HepG2 (cell line): ENCODE data around the gene ENC1. TPM values are rescaled to one million over a fixed set of nuclear protein-coding genes. Genes with fewer than 3 reads are reported as not detected.
A peak's percentile ranks its signal among the peaks of the same experiment; 100 is the strongest.

Experiments used
- ARID2 ChIP-seq: sonication (generic); formaldehyde crosslinking; IDR thresholded peaks from 2 replicates; pipeline ENCODE4 v1.8.1; 2022; ENCODE audit warnings: mild to moderate bottlenecking, missing genetic modification reagents, borderline replicate concordance
- HNRNPH1 ChIP-seq: fragments of 200-400 bp; formaldehyde crosslinking; optimal IDR thresholded peaks from 2 replicates; pipeline ENCODE3; 2017; ENCODE audit warnings: mild to moderate bottlenecking, low read depth, low read length
- IRX3 ChIP-seq: sonication (generic); formaldehyde crosslinking; IDR thresholded peaks from 2 replicates; pipeline ENCODE4 v1.8.1; 2023; ENCODE audit warnings: mild to moderate bottlenecking, low read depth, missing genetic modification reagents, borderline replicate concordance
- MTF1 ChIP-seq: sonication (generic); formaldehyde crosslinking; IDR thresholded peaks from 2 replicates; pipeline ENCODE4 v1.5.0; 2020; ENCODE audit warnings: missing genetic modification reagents
- PHF5A ChIP-seq: IDR thresholded peaks from one replicate; pipeline ENCODE4 v1.6.1; 2018; ENCODE audit warnings: low read depth, missing genetic modification reagents; ENCODE audit not compliant: unreplicated experiment
- POLR2A ChIP-seq, 2 experiments: IDR thresholded peaks; 2 replicates each; pipeline ENCODE4 v1.6.1; 2011; ENCODE audit warnings: low read depth in 2 of 2, low read length in 2 of 2, mild to moderate bottlenecking in 1 of 2, moderate library complexity in 1 of 2; ENCODE audit not compliant: insufficient read depth in 1 of 2
- PRMT3 ChIP-seq: sonication (generic); formaldehyde crosslinking; IDR thresholded peaks from 2 replicates; pipeline ENCODE4 v1.8.1; 2022; ENCODE audit warnings: low read depth, mild to moderate bottlenecking, moderate library complexity, missing genetic modification reagents, borderline replicate concordance
- SKI ChIP-seq: fragments of 450-650 bp; IDR thresholded peaks from one replicate; pipeline ENCODE4 v1.6.1; 2018; ENCODE audit warnings: mild to moderate bottlenecking; ENCODE audit not compliant: partially characterized antibody
- TP53 ChIP-seq: sonication (generic); formaldehyde crosslinking; conservative IDR thresholded peaks from 2 replicates; pipeline ENCODE4 v1.4.0; 2020; ENCODE audit warnings: missing genetic modification reagents
- ZFP37 ChIP-seq: sonication (generic); formaldehyde crosslinking; IDR thresholded peaks from 2 replicates; pipeline ENCODE4 v1.4.0; 2020; ENCODE audit warnings: missing genetic modification reagents, borderline replicate concordance
- ZNF317 ChIP-seq: sonication (generic); formaldehyde crosslinking; IDR thresholded peaks from 2 replicates; pipeline ENCODE4 v1.5.0; 2020; ENCODE audit warnings: mild to moderate bottlenecking, missing genetic modification reagents
- ZNF430 ChIP-seq: sonication (generic); formaldehyde crosslinking; IDR thresholded peaks from 2 replicates; pipeline ENCODE4 v1.9.0; 2021; ENCODE audit warnings: mild to moderate bottlenecking, missing genetic modification reagents
- ZNF451 ChIP-seq: sonication (generic); formaldehyde crosslinking; IDR thresholded peaks from 2 replicates; pipeline ENCODE4 v1.5.0; 2020; ENCODE audit warnings: mild to moderate bottlenecking, missing genetic modification reagents
- ZNF496 ChIP-seq: sonication (generic); formaldehyde crosslinking; IDR thresholded peaks from 2 replicates; pipeline ENCODE4 v1.8.1; 2023; ENCODE audit warnings: mild to moderate bottlenecking, moderate library complexity, missing genetic modification reagents; ENCODE audit not compliant: insufficient replicate concordance
- ZNF567 ChIP-seq: sonication (generic); formaldehyde crosslinking; IDR thresholded peaks from 2 replicates; pipeline ENCODE4 v1.8.1; 2023; ENCODE audit warnings: mild to moderate bottlenecking, missing genetic modification reagents, borderline replicate concordance
- ZNF746 ChIP-seq: sonication (generic); formaldehyde crosslinking; IDR thresholded peaks from 2 replicates; pipeline ENCODE4 v1.8.0; 2022; ENCODE audit warnings: mild to moderate bottlenecking, missing genetic modification reagents
- polyA plus RNA-seq, 8 experiments: library from polyadenylated mRNA; depleted of rRNA in 3 of 8; stranded (reverse) in 7 of 8; unstranded in 1 of 8; fragments of >200 nt; fragmentation: Illumina TruSeq in 4 of 8; extraction: Trizol in 4 of 8; gene quantifications; 2 replicates each; pipeline versions ENCODE4 v1.2.1 to v1.2.3, GENCODE V29; 2011 to 2016; ENCODE audit warnings: low read depth in 4 of 8, missing spikeins in 1 of 8, mixed read lengths in 1 of 8; ENCODE audit not compliant: insufficient read depth in 1 of 8
- total RNA-seq, 5 experiments: library from RNA; depleted of rRNA; stranded (reverse); fragments of >200 nt; fragmentation: Illumina TruSeq; extraction: Trizol; gene quantifications; 2 replicates each; pipeline ENCODE4 v1.2.3, GENCODE V29; 2016; ENCODE audit warnings: low read depth in 1 of 5
- TF ChIP-seq, protein P1 (sequence below): IDR thresholded peaks from 2 replicates; pipeline ENCODE4 v1.6.1; 2016; ENCODE audit warnings: control low read depth
- TF ChIP-seq, protein P2 (sequence below): sonication (generic); formaldehyde crosslinking; IDR thresholded peaks from 2 replicates; pipeline ENCODE4 v1.4.0; 2020; ENCODE audit warnings: missing genetic modification reagents, borderline replicate concordance
- TF ChIP-seq, protein P3 (sequence below): IDR thresholded peaks from 2 replicates; pipeline ENCODE4 v1.6.1; 2016; ENCODE audit warnings: missing genetic modification reagents, missing compliant biosample characterization
- TF ChIP-seq, protein P4 (sequence below): sonication (generic); formaldehyde crosslinking; IDR thresholded peaks from 2 replicates; pipeline ENCODE4 v1.5.0; 2020; ENCODE audit warnings: mild to moderate bottlenecking, missing genetic modification reagents, moderate library complexity
- TF ChIP-seq, protein P5 (sequence below): sonication (generic); formaldehyde crosslinking; IDR thresholded peaks from 2 replicates; pipeline ENCODE4 v1.5.0; 2020; ENCODE audit warnings: mild to moderate bottlenecking, missing genetic modification reagents
- TF ChIP-seq, protein P6 (sequence below): sonication (generic); formaldehyde crosslinking; IDR thresholded peaks from 2 replicates; pipeline ENCODE4 v1.8.0; 2022; ENCODE audit warnings: missing genetic modification reagents, low read depth, mild to moderate bottlenecking, borderline replicate concordance

ENC1 gene
- total and polyA plus RNA-seq, 2 of the 13 experiments (the other 11 are each of a cell fraction or from before 2014, with no cell fraction given) = 63.8 to 64.4 TPM

DNA sequence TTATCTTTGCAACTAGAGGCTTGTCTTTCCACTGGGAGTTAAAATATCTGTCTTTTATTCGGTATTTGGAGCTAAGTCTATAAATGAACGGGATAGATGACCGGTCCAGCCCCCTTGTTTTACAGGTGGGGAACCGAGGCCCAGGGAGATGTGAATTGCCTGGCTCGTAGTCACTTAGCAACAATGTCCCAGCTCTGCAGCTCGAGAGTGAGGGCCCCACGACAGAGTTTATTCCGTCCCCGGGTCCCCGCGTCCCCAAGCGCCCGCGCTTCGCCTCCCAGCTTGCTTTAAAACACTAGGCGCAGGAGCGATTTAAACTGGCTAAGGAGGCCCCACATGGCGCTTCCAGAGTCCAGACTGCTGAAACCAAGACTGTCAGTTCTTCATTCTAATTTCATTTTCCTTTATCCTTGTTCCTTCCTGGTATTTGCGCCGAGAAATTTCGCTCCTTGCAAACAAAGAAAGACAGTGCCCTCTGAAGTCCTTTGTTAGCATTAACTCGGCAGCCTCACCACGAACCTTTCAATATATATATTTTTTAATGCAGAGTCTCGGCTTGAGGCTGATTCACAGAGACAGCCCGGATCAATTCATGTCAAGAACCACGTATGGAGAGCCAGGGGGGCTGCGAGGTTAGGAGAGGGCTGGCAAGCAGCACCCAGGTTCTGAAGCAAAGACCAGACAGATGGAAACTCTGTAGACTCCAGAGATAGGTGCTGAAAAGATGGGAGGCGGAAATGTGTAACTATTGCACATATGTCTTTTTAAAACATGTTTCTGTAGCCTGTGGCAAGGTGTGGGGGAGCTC, 1.4 kb upstream of the ENC1 start (continued):
- TF ChIP-seq IRX3 (CRISPR knock-in tag) (no peak), ZNF746 (CRISPR knock-in tag) (no peak), HNRNPH1 (no peak), ZNF567 (CRISPR knock-in tag) (no peak), ZNF451 (CRISPR knock-in tag) (no peak), MTF1 (CRISPR knock-in tag) (no peak), ZNF317 (CRISPR knock-in tag) (no peak), TP53 (CRISPR knock-in tag) (no peak), PHF5A (CRISPR knock-in tag) (no peak), SKI (no peak), ARID2 (CRISPR knock-in tag) (no peak), ZNF496 (no peak), ZFP37 (CRISPR knock-in tag) (0 out of 2 replicates have a peak, but pooled peaks have one; percentile 32), PRMT3 (no peak), ZNF430 (peak; percentile 24; the same call in 1 of the 2 replicates), POLR2A (IDR thresholded peaks at IDR 0.05; ENCODE audit: insufficient read depth in 1 of 2, low read depth in 2 of 2, low read length in 2 of 2) (peak in 1 of 2 experiments; percentile 14; a peak in 1 of 4 replicates)
- TF ChIP-seq, protein P1, sequence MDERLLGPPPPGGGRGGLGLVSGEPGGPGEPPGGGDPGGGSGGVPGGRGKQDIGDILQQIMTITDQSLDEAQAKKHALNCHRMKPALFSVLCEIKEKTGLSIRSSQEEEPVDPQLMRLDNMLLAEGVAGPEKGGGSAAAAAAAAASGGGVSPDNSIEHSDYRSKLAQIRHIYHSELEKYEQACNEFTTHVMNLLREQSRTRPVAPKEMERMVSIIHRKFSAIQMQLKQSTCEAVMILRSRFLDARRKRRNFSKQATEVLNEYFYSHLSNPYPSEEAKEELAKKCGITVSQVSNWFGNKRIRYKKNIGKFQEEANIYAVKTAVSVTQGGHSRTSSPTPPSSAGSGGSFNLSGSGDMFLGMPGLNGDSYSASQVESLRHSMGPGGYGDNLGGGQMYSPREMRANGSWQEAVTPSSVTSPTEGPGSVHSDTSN (CRISPR knock-in tag) = no peak
- TF ChIP-seq, protein P2, sequence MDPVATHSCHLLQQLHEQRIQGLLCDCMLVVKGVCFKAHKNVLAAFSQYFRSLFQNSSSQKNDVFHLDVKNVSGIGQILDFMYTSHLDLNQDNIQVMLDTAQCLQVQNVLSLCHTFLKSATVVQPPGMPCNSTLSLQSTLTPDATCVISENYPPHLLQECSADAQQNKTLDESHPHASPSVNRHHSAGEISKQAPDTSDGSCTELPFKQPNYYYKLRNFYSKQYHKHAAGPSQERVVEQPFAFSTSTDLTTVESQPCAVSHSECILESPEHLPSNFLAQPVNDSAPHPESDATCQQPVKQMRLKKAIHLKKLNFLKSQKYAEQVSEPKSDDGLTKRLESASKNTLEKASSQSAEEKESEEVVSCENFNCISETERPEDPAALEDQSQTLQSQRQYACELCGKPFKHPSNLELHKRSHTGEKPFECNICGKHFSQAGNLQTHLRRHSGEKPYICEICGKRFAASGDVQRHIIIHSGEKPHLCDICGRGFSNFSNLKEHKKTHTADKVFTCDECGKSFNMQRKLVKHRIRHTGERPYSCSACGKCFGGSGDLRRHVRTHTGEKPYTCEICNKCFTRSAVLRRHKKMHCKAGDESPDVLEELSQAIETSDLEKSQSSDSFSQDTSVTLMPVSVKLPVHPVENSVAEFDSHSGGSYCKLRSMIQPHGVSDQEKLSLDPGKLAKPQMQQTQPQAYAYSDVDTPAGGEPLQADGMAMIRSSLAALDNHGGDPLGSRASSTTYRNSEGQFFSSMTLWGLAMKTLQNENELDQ (CRISPR knock-in tag) = no peak
- TF ChIP-seq, protein P3, sequence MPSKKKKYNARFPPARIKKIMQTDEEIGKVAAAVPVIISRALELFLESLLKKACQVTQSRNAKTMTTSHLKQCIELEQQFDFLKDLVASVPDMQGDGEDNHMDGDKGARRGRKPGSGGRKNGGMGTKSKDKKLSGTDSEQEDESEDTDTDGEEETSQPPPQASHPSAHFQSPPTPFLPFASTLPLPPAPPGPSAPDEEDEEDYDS (CRISPR knock-in tag) = no peak
- TF ChIP-seq, protein P4, sequence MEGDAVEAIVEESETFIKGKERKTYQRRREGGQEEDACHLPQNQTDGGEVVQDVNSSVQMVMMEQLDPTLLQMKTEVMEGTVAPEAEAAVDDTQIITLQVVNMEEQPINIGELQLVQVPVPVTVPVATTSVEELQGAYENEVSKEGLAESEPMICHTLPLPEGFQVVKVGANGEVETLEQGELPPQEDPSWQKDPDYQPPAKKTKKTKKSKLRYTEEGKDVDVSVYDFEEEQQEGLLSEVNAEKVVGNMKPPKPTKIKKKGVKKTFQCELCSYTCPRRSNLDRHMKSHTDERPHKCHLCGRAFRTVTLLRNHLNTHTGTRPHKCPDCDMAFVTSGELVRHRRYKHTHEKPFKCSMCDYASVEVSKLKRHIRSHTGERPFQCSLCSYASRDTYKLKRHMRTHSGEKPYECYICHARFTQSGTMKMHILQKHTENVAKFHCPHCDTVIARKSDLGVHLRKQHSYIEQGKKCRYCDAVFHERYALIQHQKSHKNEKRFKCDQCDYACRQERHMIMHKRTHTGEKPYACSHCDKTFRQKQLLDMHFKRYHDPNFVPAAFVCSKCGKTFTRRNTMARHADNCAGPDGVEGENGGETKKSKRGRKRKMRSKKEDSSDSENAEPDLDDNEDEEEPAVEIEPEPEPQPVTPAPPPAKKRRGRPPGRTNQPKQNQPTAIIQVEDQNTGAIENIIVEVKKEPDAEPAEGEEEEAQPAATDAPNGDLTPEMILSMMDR = peak; percentile 68
- TF ChIP-seq, protein P5, sequence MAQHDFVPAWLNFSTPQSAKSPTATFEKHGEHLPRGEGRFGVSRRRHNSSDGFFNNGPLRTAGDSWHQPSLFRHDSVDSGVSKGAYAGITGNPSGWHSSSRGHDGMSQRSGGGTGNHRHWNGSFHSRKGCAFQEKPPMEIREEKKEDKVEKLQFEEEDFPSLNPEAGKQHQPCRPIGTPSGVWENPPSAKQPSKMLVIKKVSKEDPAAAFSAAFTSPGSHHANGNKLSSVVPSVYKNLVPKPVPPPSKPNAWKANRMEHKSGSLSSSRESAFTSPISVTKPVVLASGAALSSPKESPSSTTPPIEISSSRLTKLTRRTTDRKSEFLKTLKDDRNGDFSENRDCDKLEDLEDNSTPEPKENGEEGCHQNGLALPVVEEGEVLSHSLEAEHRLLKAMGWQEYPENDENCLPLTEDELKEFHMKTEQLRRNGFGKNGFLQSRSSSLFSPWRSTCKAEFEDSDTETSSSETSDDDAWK = no peak
- TF ChIP-seq, protein P6, sequence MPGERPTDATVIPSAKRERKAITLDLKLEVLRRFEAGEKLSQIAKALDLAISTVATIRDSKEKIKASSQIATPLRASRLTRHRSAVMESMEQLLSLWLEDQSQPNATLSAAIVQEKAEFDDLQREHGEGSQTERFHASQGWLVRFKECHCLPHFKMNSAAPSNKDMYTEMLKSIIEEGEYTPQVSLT (CRISPR knock-in tag) = no peak
